GM18951 (cell line): ENCODE results near the gene CATSPERD.

ENCODE experiments used
- POLR2A ChIP-seq: IDR thresholded peaks from 4 replicates; pipeline ENCODE4 v1.6.1; 2011; ENCODE audit warnings: mild to moderate bottlenecking; ENCODE audit not compliant: insufficient read length, insufficient read depth; ENCODE audit errors: extremely low read depth
- in situ Hi-C: fragments of 300-500 bp; cut with MboI; formaldehyde crosslinking; loops from one replicate; pipeline ENCODE4 v1.12.0; 2022; ENCODE audit warnings: low sequenced_read_pairs, mixed read lengths, inconsistent platforms; ENCODE audit not compliant: unreplicated experiment

The CATSPERD gene

DNA sequence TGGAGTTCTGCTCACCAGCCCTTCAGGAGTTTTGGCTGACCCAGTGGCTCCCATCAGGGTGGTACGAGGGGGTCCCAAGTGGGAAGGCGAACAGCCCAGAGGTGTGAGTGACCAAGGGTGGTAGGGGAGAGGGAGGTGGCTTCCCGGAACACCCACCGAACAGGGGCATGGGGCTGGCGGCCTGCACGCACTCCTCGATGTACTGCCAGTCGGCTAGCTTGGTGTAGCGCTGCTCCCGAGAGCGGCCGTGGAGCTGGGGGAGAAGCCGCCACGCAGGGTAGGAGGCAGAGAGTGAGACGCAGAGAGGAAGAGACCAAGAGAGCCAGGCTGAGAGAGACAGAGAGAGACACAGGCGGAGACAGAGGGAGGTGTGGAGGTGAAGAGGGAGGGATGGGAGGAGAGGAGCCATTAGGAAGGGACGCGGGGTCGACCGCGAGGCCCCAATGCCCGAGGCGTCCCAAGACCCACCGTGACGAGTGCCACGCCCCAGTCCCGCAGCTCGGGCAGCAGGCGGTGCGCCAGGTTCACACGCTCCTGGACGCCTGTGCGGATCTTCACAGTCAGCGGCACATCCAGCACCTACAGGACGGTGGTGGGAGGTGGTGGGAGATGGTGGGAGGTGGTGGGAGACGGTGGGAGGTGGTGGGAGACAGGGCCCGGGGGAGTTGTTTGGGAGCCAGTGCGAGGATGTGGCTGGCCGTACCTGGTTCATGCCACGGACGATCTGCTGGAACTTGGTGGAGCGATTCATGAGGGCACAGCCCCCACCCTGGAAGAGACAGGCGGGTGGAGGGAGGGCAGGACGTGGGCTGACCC lies 66.4 kb downstream of the CATSPERD start:
- in situ Hi-C loops: no loop called here
- TF ChIP-seq POLR2A: no peak

DNA sequence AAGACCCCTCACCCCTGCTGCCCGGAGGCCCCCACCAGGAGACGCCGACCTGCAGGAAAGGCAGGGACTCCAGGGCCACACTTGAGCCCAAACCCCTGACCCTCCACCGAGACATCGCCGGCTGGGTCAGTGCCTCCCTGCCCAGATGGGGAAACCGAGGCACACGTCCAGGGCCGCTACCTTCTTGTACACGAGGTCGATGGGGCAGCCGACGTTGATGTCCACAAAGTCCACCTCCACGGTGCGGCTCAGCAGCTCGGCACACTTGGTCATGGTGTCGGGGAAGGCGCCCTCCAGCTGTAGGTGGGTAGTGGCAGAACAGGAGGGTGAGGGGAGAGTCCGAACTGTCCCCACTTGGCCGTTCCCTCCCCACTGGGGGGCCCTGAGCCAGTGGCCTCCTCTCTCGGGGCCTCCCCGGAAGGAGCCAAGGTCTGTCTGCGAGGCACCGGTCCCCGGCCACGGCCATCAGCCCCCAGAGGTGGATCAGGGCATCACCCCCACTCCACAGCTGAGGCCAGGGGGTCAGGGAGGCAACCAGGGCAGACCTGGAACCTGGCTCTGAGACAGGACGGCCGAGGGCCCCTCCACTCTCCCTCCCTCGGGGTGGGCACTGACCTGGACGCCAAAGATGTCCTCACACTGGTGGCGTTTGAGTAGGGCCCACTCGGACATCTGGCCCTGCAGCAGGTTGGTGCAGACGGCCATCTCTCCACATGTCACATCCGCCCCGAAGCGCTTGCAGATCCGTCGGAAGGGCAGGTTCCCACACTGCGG lies 67.2 kb downstream of the CATSPERD start:
- peak; percentile 27 for TF ChIP-seq POLR2A

DNA sequence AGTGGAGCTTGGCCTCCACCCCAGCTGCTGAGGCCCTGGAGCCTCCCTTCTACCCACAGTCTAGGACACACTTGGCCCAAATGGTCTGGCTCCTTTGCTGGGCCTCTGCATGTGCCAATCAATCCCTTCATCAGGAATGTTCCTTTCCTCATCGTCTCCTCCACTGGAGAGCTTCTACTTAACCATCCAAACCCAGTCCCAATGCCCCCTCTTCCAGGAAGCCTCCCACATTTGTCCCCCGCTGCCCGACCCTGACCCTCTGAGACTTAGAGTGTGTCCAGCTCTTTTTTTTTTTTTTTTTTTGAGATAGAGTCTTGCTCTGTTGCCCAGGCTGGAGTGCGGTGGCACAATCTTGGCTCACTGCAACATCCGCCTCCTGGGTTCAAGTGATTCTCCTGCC lies 68.0 kb downstream of the CATSPERD start:
- no peak for TF ChIP-seq POLR2A
- in situ Hi-C loops: no loop called here

More for the DNA sequence above, 67.2 kb downstream of the CATSPERD start:
- in situ Hi-C loops: no loop called here

DNA sequence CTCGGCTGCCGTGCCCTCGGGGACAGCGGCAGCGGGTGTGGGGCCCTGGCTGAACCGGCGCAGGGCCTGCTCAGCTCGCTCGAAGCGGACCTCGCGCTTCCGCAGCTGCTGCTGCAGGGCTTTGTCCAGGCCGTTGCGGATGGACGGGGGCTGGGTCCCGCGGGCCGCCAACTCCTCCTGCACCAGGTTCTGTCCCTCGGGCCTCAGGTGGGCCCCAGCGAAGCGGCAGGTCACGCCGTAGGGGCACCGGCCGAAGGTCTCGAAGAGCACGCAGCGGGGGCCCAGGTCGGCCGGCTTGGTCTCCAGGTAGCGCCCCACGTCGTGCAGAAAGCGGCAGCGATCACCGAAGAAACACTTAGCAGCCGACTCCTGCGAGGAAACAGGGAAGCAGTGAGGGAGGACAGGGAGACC lies 68.9 kb downstream of the CATSPERD start:
- in situ Hi-C loops: no loop called here
- TF ChIP-seq POLR2A: no peak

DNA sequence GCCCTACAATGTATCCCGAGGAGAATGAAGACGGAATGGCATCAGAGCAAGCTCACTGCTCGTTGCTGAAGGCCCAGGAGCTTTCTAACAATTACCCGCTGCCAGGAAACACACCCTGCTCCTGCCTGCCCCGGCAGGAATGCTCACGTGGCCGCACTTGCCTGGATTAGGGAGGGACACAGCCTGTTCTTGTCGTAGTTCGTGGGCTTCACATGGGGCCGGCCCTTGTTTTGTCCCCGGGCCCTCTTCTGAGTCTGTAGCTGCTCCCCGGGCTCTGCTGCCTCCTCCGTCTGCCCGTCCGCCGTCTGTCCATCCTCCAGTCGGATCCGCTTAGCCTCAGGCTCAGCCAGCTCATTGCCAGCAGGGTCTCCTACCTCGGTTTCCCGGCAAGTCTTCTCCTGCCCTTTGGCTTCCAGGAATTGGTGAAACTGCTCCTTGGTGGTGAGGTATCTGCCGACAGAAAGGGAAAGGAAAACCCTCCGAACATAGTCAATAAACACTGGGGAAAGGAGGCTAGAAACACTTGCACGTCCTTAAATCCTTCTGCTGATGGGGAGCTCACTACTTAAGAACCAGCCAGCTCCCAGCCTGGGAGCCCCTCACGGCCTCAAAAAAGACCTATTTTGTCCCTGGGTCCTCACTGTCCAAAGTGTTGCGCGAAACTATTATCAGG lies 69.6 kb downstream of the CATSPERD start:
- TF ChIP-seq POLR2A: no peak
- in situ Hi-C loops: no loop called here

DNA sequence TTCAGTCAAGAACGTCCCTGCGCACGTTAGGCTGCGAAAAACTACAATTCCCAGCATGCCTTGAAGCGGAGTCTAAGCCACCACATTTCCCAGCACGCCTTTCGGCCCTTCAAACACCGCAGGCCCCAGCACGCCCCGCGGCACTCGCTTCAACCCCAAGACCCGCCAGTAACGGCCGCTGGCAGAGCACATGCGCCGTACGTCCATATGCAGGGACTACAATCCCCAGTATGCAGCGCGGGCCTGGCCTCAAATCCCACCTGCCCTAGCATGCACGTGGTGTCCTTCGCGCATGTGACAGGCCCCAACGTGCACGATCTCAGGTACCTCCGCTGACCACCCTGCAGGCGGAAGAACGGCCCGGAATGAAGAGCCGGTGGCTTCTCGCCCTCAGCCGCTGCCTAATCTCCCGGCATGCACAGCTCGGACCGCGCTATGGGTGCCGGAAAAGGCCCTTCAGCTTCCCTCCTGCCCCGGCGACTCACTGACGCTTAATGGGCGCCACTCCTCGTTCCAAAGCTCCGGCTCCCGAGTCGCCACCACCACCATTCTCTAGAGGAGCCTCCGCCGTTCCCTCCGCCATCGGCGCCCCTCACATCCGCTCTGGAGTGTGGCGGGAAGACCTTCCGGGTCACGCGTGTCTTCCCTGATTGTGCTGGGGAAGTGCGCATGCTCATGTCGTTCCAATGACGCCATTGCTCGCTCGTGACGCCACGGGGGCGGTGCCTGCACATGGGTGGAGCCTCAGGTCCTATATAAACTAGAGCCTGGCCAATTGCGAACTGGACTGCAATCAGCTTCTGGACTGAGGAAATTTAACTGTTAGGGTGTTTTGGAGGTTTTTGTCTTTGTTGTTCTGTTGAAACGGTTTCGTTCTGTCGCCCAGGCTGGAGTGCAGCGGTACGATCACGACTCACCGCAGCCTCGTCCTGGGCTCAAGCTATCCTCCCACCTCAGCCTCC lies 70.4 kb downstream of the CATSPERD start, which contains the start of gene DUS3L:
TSS of gene DUS3L (minus strand) at position 605 of the 962 bp plus-strand sequence. CDS start at position 583, 22 bp downstream.
- in situ Hi-C loops: no loop called here
- peak; percentile 77 for TF ChIP-seq POLR2A

DNA sequence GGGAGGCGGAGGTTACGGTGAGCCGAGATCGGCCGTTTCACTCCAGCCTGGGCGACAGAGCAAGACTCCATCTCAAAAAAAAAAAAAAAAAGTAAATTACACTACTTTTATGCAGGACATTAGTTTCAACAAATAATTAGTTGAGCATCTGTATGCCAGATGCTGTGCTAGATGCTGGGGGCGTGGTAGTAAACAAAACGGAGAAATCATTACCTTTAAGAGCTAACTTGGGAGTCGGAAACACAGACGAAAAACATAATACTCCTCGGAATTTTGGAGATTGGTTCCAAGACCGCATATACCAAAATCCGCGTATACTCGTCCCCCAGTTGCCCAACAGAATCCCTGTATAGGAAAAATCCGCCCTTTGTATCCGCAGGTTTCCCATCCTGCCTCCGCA lies 71.8 kb downstream of the CATSPERD start:
- in situ Hi-C loops: no loop called here
- TF ChIP-seq POLR2A: no peak

DNA sequence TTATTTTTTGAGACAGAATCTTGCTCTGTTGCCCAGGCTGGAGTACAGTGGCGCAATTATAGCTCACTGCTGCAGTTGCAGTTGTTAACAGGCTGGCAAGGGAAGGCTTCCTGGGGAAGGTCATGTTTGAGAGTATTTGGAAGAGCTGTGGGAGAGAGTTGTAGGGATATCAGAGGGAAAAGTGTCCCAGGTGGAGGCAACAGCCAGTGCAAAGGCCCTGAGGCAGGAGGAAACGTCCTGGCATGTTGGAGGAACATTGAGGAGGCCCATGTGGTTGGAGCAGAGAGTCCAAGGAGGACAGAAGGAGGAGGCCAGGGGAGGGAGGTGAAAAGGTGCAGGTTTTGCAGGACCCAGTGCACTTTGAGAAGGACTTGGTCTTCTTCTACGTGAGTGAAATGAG lies 72.8 kb downstream of the CATSPERD start:
- no peak for TF ChIP-seq POLR2A
- in situ Hi-C loops: no loop called here

DNA sequence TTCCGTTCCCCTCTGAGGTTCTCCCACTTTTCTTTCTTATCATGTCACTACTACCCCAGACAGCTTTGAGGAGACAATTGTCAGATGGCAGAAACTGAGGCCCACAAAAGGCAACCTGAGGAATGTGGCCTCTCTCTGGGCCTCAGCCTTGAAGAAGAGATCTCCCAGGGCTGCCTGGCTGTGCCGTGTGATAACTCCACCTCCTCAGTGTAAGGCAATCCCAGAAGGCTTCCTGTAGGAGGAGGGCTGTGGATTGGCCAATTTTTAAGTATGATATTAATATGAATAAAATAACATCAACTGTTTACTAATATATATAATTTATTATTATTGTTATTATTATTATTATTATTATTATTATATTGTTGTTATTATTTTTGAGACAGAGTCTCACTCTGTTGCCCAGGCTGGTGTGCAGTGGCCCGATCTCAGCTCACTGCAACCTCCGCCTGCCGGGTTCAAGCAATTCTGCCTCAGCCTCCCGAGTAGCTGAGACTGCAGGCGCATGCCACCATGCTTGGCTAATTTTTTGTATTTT lies 75.0 kb downstream of the CATSPERD start:
- TF ChIP-seq POLR2A: no peak
- in situ Hi-C loops: no loop called here

DNA sequence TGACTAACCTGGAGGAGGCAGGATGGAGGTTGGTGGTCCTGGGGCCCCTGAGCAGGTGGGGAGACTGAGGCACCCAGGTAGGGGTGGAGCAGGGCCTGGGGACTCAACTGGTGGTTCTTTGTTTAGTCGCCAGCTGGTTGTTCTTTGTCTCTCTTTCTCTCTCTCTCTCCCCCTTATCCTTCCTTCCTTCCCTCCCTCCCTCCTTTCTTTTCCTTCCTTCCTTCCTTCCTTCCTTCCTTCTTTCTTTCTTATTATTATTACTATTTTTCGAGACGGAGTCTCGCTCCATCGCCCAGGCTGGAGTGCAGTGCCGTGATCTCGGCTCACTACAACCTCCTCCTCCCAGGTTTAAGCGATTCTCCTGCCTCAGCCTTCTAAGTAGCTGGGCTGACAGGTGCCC lies 77.8 kb downstream of the CATSPERD start:
- in situ Hi-C loops: no loop called here

DNA sequence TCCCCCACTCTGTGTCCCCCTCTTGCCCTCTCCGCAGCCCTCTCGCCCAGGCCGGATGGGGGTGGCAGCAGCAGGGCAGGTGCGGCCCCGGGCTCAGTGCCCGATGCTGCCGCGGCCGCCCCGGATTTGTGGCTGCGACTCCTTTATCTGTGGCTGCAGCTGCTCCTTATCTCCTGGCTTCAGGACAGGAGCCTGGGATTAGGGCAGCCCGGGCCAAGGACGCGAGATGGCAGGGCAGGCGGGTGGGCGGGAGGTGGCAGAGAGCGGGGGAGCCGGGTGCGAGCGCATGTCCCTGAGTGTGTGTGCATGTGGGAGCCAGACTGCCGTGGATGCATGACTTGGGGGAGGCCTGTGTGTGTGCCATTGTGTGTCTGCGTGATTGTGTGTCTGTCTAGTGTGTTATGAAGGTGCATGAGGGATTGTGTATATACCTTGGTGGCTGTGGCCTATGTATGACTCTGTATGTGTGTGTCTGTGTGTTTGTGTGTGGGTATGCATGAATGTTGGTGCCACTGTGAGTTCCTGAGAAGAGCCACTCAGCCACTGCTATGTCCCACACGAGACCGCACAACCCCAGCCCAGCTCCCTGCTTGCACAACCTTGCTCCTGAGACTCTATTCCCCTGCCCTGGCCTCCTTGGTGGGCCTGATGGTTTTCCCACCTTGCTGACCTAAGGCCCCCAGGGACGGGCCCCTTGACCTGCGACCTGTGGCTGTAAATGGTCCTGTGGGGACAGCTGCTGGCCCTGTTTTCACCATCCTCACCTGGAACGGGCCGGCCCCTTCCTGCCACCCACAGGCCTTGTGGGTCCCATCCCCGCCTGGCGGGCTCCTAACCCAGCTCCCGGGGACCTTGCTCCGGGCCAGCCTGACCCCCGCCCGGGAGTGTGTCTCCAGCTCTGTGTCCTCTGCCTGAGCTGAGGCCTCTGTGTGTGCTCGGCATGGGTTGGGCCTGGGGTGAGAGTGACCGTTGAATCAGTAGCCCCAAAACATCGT lies 79.1 kb downstream of the CATSPERD start:
- in situ Hi-C loops: no loop called here
- TF ChIP-seq POLR2A: no peak

More for the DNA sequence above, 77.8 kb downstream of the CATSPERD start:
- no peak for TF ChIP-seq POLR2A
